ENCODE results near the gene RALGAPA2.
A peak's percentile ranks its signal among the peaks of the same experiment; 100 is the strongest.

The RALGAPA2 gene

DNA sequence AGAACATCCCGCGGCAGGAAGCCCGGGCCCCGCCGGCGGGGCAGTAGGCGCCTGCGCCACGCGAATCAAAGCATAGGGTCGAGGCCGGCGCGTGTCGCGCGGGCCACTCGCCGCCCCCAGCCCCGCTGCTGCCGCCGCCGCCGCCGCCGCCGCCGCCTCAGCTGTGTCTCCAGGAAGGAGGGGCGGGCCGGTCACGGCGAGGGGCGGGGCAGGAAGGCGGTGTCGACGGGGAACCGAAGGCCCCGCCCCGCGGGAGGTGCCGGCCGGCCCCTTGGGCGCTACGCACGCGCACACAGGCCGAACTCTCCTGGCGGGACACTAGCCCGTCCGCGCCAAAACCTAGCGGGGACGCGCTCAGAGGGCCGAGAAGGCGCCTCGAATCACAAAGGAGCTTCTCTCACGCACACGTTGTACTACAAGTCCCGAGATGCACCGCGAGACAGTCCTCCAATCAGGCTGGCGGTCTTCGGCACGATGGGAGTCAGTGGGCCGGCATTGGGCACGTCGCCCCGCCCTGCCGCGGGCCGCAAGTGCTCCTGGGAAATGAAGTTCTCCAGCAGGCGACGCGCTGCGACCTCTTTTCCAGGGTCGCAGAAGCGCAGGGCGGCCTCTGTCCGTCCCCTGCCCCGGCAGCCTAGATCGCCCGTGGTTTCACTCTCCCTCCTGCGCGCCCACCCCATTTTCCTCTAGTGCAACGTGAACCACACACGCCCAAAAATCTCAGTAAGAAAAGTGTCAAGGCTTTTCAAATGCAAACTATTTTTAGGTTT, at the start of gene RALGAPA2:
TSS of gene RALGAPA2 (minus strand) at position 171 of the 770 bp plus-strand sequence. CDS start at position 7, 164 bp downstream.
- peak; percentile 97 for DNase-seq

DNA sequence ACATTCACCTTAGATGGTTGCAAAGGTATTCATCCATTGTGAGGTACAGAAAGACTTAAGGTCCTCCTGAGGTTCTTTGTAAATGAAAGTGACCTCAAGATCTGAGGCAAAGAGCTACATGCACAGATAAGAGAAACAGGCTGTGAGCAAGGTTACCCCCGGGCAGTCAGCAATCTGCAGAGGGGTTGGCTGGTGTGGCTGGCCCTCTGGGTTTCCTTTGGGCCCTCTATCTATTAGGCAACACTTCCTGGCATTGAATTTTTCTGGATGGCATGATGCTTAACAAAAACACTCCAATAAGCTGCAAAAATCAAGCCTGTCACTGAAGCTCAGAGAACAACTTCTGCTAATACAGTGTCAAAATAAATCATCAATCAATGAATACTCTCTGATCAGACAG, 48.9 kb upstream of the RALGAPA2 start:
- DNase-seq = no peak

DNA sequence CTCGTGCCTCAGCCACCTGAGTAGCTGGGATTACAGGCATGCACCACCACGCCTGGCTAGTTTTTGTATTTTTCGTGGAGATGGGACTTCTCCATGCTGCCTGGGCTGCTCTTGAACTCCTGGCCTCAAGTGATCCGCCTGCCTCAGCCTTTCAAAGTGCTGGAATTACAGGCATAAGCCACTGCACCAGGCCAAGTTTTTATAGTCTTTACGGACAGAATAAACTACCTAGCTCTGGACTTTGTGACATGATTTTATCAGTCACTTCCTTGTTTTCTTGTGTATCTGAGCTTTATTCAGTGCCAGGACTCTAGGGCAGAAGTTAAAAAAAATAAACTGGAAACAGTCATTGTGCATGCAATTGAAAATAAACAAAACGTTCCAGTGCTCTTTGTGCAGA, 46.7 kb upstream of the RALGAPA2 start:
- DNase-seq = no peak

DNA sequence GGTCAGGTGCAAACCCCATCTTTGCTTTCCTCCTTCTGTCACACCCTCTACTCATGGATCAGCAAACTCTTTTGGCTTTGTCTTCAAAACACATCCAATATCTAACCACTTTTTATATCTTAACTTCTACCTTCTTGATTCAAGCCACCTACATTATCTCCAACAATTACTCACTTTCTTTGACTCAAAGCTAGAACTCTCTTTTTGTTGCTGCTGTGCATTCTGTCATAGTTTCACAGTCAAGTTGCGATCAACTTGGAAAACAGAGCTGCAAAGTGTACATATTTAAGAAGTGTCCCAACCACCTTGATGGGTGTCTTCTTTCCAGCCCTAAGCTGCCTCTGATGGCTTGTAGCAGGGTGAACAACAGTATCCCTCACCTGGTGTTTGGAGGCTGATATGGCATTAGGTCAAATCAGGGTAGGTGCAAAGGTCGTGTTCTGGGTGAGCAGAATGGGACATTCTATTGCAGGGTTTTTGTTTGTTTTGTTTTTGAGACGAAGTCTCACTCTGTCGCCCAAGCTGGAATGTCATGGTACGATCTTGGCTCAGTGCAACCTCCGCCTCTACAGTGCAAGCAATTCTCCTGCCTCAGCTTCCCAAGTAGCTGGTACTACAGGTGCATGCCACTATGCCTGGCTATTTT, 43.4 kb upstream of the RALGAPA2 start:
- no peak for DNase-seq

DNA sequence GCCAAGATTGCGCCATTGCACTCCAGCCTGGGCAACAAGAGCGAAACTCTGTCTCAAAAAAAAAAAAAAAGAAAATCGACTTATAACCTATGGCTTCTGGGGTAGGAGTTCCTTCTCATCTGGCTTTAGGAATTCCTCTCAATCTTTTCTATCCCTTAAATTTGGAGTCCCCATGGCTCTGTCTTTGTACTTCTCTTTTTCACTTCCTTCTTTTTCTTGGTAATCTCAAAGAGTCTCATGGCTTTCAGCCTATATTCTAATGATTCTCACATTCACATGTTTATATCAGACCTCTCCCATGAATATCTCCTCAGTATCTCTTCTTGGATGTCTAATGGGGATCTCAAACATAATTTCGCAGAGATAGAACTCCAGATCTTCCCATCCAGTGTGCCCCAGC, 42.8 kb upstream of the RALGAPA2 start:
- DNase-seq = no peak

DNA sequence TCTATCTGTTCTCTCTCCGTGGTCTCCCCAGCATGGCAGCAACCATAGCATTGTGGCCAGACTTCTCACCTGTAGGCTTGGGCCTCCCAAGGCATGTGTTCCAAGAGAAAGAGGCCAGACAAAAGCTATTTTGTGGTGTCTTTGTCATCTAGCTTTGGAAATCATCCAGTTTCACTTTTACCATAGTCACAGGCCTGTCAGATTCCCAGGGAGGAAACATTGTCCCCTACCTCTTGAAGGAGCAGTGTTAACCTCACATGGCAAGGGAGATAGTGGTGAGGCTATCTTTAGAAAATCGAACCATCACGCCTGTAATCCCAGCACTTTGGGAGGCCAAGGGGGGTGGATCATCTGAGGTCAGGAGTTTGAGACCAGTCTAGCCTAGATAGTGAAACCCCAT, 42.3 kb upstream of the RALGAPA2 start:
- DNase-seq = no peak

DNA sequence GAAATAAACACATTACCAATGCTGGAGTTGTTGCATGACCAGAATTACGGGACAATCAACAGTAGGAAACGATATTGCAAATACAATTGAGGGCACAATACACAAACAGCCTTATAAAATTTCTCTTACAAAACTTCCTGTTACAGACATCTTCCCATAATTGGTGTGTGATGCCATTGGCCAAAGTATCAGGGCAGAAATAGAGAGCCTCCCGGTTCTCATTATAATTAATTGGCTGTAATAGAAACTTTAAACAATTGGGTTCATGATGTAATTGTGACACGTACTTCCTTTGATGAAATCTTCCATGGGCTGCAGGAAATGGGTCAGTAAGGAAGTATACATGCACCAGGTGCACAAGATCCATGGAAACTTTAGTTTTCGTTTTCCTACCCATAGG, 40.3 kb upstream of the RALGAPA2 start:
- no peak for DNase-seq

DNA sequence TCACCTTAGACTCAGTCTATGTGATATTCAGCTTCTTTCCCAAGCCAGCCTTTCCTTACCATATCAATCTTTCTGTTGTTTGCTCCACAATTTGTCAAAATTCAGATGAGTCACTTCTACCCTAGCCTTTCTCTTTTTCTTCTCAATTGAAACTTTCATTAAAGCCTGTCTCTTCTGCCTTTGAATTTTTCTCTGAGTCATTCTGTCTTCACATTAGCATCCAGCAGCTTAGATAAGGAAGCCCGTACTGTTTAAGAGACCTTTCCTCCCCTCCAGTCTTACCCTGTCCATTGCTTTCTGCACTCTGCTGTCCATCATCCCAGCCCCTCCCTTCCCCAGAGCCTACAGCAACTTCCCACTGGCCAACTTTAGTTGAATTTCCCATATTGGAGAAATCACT, 34.9 kb upstream of the RALGAPA2 start:
- DNase-seq = no peak

DNA sequence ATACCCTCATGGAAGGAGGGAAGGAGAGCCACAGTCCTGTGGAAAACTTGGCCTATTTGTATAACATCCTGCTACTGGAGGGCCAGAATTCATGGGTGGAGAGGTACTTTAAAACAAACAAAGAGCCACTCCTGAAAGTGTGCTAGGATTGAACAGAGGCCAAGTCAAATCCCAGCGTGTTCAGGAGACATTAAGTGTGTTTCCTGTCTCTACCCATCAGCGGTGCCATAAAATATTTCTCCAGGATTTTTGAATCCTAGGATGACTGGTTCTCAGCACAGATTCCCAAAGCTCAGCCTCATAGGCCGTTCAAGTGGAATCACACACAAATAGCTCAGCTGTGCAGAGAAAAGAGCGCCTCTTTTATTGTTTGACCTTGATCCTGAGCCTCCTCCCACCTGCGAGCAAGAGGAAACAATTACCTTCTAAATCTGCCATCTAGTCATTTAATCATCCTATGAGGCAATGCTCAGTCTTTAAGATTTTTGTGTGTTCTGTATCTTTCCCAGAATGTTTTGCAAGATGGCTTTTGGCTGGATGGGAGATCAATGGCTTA, 31.8 kb upstream of the RALGAPA2 start:
- DNase-seq = no peak

DNA sequence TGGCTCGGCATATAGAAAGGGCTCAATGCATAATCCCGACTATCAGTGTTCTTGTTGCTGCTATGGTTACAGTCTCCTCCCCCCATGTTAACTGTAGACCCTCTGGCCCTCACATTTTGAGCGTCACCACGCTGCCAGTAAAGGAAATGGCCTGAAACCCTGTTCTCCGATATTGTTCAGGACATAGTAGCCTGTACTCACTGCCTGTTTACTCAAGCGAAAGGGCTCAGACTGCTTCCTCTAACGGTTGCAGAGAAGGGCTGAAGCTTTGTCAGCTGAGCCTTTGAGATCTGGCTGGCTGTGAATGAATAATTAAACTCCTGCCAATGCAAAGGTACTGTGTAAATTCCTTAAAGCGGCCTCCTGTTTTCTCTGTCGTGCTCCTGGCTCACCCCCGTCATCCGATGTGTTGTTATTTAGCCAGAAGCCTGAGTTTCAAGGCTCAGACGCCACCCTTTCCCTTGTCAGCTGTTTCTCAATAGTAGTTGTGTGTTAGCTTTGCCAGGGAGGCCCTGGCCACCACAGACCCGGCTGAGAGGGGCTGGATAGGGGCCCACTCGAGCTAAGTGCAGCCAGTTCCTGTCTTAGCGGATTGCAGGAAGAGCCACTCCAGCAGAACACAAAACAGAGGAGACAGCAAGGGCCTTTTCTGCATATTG, 31.2 kb upstream of the RALGAPA2 start:
- no peak for DNase-seq

DNA sequence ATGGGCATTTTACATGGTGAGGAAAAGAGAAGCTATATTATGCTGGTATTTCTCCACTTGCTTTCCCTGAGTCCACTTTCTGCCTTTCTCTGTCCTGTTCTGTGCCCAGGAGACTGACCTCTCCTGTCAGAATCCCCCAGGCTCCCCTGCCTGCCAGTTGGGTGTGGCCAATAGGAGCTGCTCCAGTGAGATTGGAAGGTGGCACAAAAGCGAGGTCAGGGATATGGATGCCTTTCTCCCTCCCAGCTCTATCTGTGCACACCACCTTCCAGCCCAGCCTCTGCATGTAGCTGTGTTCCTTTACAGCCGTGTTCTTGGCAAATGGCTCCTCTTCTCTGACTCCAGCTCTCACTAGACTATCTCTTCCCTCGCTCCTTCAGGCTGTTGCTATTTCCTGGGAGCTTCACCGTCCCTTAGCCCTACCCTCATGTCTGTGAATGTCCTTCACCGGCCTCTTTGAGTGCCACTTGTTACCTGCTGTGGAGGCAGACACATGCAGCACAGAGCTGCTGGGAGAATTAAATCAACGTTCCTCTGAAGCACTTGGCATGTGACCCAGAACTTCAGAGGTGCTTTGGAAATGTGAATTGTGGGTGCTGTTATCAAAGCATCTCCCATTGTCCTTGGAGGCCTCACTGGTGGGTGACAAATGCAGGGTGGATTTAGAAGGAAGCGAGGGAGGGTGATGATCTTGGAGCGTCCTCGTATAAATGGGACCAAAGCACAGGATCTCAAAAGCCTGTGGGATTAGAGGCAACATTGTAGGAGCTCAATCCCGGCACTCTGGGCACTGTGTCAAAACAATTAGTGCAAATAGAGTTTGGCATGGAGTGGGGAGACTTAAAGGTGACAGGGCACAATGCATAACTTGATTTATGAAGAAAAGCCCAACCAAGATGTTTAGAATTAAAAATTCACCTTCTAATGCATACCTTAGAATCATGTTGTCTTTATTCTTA, 28.9 kb upstream of the RALGAPA2 start:
- DNase-seq = no peak

DNA sequence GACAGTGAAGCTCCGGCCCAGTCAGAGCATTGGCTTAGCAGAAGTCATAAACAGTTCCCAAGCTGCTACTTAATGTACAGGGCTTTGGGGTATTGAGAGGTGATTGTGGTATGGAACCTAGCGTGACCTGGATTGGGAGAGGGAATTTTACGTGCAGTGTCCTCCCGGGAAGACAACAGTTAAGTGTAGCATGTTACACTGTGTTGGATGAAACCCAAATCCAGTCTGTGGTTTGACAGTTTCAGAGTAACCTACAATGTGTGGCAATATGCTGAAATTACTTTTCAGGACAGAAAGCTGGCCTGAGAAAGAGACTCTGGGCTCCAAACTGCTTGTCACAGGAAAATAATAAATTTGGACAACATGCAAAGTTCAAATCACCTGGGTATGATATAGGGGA, 28.1 kb upstream of the RALGAPA2 start:
- DNase-seq = no peak

DNA sequence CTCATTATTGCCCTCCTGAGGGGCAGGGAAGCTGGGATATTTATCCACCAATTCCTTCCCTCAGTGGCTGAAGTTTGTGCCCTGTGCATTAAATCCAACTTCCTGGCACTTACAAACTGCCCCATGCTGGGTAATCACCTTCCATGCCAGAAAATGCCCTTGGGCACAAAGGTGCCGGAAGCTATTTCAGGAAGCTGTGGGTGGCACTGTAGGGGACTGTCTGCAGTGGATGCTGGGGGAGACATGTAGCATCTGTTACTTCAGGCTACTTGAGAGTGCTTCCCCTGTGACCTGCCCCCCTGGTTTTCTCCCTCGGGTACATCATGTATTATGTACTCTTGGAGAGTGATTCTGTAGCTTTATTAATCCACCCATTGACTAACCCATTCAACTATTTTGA, 24.7 kb upstream of the RALGAPA2 start:
- no peak for DNase-seq

DNA sequence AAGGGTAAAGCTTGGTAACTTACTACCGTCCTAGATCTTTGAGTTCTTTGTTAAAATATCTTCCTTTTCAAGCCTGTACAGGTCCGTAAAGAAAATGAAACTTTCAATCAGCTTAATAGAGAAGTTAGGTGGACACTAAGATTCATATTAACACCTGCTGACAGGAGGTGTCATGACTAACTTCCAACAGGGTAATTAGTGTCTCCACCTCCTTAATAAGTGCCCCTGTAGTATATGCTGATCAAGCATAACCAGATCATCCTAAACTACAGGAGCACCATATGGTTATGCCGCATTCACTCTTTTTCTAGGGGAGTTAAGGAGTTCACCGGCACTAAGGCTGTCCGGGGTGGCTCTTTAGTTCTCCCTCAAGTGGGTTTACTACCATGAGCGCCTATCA, 23.9 kb upstream of the RALGAPA2 start:
- no peak for DNase-seq

DNA sequence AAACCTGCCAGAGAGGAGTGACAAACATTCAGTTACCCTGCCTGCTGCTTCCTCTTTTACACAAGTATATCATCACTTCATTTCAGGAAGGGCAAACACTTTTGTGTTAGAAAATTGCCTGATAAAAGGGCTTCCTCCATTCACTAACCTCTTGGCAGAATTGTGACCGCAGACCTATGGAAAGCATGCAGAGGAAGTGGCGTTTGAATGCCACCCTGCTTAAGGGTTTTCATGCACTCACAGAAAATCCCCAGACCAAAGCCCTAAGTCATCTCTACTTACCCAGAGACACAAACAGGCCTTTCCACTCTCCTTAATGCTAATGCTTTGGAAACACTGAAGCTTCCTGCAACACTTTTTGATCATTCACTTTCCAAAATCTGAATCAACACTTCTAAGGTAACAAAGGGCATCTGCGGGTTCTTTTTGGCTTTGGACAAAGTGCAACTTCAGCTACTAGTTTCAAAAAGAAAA, 22.1 kb upstream of the RALGAPA2 start:
- no peak for DNase-seq

DNA sequence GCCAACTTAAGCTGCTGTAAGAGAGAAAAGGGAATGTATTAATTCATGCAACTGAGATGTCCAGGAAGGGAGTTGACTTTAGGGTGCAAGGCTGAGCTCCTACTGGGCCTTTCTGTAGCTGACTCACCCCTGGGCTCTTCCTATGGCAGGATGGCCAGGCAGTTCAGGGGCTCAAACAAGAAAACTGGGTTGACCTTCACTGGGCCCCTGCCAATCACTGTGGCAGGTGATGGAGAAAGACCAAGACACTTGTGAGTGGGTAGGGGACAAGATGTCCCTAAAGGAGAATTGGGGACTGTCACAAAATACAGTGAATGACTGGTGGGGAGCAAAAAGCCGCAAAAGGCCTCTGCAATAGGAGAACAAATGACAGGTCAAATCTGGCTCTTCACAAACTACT, 21.5 kb upstream of the RALGAPA2 start:
- no peak for DNase-seq

DNA sequence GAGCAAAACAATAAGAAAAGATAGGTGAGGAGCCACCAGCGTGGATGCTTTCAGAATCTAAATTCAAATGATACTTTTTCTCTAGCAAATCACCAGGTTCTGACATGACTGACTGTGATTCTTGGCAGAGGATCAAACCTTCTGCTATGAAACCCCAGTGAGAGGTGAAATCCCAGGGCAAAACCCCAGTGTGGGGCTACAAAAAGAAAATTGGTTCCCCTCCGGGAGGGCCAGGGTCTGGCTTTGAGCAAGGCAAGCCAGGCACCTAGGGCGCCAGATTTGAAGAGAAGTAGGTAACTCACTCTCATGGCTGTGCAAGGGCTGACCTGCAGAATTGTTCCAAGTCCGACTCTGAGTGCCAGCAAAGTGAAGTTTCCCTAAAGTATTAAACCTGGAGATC, 20.2 kb upstream of the RALGAPA2 start:
- DNase-seq = no peak

DNA sequence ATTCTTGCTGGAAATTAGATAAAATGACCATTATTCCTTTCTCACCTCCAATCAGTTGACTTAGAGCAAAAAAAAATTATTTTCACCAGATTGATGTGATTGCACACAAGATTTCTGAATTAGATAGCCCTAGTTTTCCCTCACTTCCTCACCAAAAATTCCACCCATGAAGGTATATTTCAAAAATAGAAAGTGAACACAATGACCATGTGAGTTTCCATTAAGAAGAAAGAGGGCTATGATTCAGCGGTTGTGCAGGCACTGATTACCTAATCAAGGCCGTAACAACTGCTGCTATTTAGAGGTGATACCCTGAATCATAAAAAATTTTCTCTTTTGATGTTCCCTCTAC, 19.5 kb upstream of the RALGAPA2 start:
- no peak for DNase-seq

DNA sequence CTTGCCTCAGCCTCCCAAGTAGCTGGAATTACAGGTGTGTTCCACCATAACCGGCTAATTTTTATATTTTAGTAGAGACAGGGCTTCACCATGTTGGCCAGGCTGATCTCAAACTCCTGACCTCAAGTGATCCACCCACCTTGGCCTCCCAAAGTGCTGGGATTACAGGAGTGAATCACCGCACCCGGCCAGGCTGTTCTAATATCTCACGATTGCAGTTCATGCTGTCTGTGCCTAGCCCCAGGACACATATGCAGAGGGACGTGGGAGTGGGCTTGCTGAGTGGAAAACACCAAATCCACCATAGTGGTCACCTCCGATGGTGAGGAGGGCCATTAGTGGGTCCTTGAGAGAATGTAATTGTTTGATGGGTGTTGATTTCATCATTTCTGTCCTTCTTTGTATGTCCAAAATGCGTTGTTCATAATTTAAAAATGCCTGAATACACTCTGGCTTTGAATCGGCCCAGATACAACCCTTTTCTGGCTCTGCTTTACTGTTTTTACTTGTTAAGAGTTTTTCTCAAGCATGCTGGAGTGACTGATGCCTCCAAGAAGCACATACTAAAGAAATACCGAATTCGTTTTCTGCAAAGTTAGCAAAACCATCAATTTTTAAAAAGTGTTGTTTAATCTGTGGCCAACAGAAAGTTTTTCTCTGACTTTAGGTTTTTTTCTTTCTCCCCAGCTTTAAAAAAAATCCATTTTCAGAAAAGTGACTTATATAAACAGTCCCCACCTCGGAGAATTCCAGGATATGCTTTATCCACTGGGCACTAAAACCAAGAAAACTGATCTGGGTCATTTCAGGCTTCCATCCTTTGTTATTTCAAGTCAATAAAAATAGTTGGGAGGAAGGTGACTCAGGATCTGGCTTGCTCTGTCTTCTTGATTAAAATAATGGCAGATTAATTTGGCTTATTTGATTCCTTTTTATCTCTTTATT, 18.8 kb upstream of the RALGAPA2 start:
- DNase-seq = no peak

DNA sequence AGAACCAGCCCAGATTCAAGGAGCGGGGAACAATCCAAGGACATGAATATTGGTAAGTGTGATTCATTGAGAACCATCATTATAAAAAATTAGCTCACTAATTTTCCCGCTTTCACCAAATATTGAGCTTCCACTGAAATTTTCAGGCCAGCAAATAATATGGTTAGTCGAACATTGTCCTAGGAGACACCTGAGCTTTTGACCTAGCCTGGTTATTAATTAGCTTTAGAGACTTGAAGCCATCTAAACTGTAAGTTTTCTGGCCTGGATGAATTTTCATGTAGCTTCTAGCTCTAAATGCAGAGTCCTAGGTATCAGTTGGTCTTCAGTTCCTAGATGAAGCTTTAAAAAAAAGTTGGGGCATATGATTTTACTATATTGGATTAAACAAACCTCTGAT, 17.1 kb upstream of the RALGAPA2 start:
- DNase-seq = no peak

DNA sequence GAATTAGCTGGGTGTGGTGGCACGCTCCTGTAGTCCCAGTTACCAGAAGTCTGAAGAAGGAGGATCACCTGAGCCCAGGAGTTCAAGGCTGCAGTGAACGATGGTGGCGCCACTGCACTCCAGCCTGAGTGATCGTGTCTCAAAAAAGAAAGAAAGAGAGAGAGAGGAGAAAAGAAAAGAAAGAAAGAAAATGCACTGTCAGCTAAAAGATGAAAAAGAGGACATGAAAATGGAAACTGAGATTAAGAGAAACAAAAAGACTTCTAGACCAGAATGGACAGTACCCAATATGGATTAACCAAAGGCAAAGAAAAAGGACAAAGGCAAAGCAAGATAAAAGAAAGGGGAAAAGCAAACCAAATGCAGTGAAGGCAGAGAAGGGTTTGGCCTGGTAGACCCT, 9.0 kb upstream of the RALGAPA2 start:
- DNase-seq = no peak

DNA sequence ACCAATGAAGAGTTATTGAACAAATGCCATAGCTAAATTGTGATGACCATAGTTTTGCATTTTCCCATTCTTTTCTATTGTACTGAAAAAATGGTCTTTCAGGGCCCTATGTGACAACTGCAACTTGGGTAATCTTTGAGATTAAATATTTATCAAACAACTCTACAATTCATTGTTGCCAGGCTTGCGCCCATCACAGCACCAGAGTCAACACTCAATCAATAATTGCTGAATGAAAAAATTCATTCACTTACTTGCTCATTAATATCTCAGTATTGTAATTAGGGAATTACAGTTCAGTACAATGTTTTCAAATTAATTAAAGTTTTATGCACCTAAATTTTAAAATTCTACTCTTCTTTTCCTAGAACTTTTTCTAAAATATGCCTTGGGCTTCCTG, 7.7 kb upstream of the RALGAPA2 start:
- DNase-seq = no peak
